Ascending aorta (tissue), 2 donors: ENCODE results near the gene IL20. TPM values are rescaled to one million over a fixed set of nuclear protein-coding genes. Genes with fewer than 3 reads are reported as not detected.

Experiments used
- DNase-seq, 2 donors: peaks; one replicate each; pipeline ENCODE4 v3.0.0-alpha.2; 2019; ENCODE audit warnings: low spot score in 2 of 2
- H3K27ac ChIP-seq, 2 donors: fragments of 200-600 bp; sonication (generic); one replicate each; pipeline ENCODE4 v1.5.1; 2016 to 2017; ENCODE audit warnings: mild to moderate bottlenecking in 1 of 2
- H3K27me3 ChIP-seq: fragments of 200-600 bp; sonication (generic); one replicate; pipeline ENCODE4 v1.5.1; 2017
- H3K36me3 ChIP-seq, 2 donors: fragments of 200-600 bp; sonication (generic); one replicate each; pipeline ENCODE4 v1.5.1; 2016
- H3K4me1 ChIP-seq, 2 donors: fragments of 200-600 bp; sonication (generic); one replicate each; pipeline ENCODE4 v1.5.1; 2016 to 2017; ENCODE audit warnings: mild to moderate bottlenecking in 1 of 2
- H3K4me3 ChIP-seq, 2 donors: fragments of 200-600 bp; sonication (generic); one replicate each; pipeline ENCODE4 v1.5.1; 2016 to 2017; ENCODE audit warnings: mild to moderate bottlenecking in 1 of 2
- H3K9me3 ChIP-seq, 2 donors: fragments of 200-600 bp; sonication (generic); one replicate each; pipeline ENCODE4 v1.5.1; 2016
- CTCF ChIP-seq, 3 experiments: fragments of 200-600 bp in 2 of 3; fragments of 450-650 bp in 1 of 3; sonication (generic) in 2 of 3; IDR thresholded peaks; one replicate each; pipeline ENCODE4 v1.5.1; 2016 to 2019; ENCODE audit warnings: antibody characterized with exemption in 3 of 3, mild to moderate bottlenecking in 1 of 3, moderate library complexity in 1 of 3
- intact Hi-C: fragments of 100-400 bp; cut with DNase I; formaldehyde crosslinking; loops from one replicate; pipeline ENCODE4 v1.15.1; 2023
- total RNA-seq: library from RNA; depleted of rRNA; stranded (reverse); fragments of >200 nt; gene quantifications from one replicate; pipeline ENCODE4 v1.1.0, GENCODE V29; 2016

IL20 gene
- total RNA-seq, 1 donor from 2014 or later: not detected

GRCh38 chr1:206909883-206910318, 44.5 kb downstream of the IL20 start:
- Histone ChIP-seq H3K4me1 (peaks cover 0 to 10% of the 10 kb centered on the region in 2 donors), H3K27ac (no peak overlapping the region), H3K4me3 (peak overlapping the region; percentile 55 to 65), H3K9me3 (no peaks in the 10 kb centered on the region), H3K36me3 (no peaks in the 10 kb centered on the region), H3K27me3 (peaks cover 10% of the 10 kb centered on the region)
- intact Hi-C loops: loop anchor here (5.0 to 10.0 kb wide), 5 partner anchors 145 to 433 kb away; partner anchors contain the start of genes EIF2D, PFKFB2 and YOD1
- DNase-seq: no peak
- TF ChIP-seq CTCF (IDR thresholded peaks at IDR 0.05): no peak

- peak; percentile 60 to 80 (median 66) for TF ChIP-seq CTCF (IDR thresholded peaks at IDR 0.05)
- intact Hi-C loops: loop anchor here (5.0 to 10.0 kb wide), 5 partner anchors 144 to 434 kb away; partner anchors contain the start of genes EIF2D, PFKFB2 and YOD1
- Histone ChIP-seq H3K9me3 (no peaks in the 10 kb centered on the region), H3K4me1 (peaks cover 0 to 10% of the 10 kb centered on the region in 2 donors), H3K27ac (no peak overlapping the region), H3K4me3 (no peak overlapping the region), H3K27me3 (peaks cover 10% of the 10 kb centered on the region), H3K36me3 (no peaks in the 10 kb centered on the region)
- no peak for DNase-seq
Observed at GRCh38 chr1:206911064-206911663, 45.7 kb downstream of the IL20 start.

GRCh38 chr1:206912445-206913095, 47.1 kb downstream of the IL20 start:
- no peaks in the 10 kb centered on the region for H3K36me3 ChIP-seq
- no peak overlapping the region for H3K27ac ChIP-seq
- peaks cover 0 to 10% of the 10 kb centered on the region in 2 donors for H3K4me1 ChIP-seq
- H3K4me3 ChIP-seq: no peak overlapping the region
- H3K9me3 ChIP-seq: no peaks in the 10 kb centered on the region
- DNase-seq: peak in 1 of 2 donors; percentile 79
- peaks cover 10% of the 10 kb centered on the region for H3K27me3 ChIP-seq
- peak; percentile 72 to 82 (median 78) for TF ChIP-seq CTCF (IDR thresholded peaks at IDR 0.05)
- intact Hi-C loops: loop anchor here (1.0 to 10.0 kb wide), 6 partner anchors 142 to 435 kb away; partner anchors contain the start of genes DYRK3, EIF2D, PFKFB2 and YOD1

- no peak for DNase-seq
Observed at GRCh38 chr1:206913766-206914537, 48.5 kb downstream of the IL20 start.

More at GRCh38 chr1:206913766-206914537, 48.5 kb downstream of the IL20 start:
- intact Hi-C loops: loop anchor here (5.0 to 10.0 kb wide), 5 partner anchors 141 to 437 kb away; partner anchors contain the start of genes EIF2D, PFKFB2 and YOD1
- H3K27ac ChIP-seq: no peak overlapping the region
- no peak overlapping the region for H3K4me3 ChIP-seq
- H3K9me3 ChIP-seq: no peaks in the 10 kb centered on the region
- peaks cover 0 to 10% of the 10 kb centered on the region in 2 donors for H3K4me1 ChIP-seq
- peaks cover 10% of the 10 kb centered on the region for H3K27me3 ChIP-seq
- TF ChIP-seq CTCF (IDR thresholded peaks at IDR 0.05): no peak
- H3K36me3 ChIP-seq: no peaks in the 10 kb centered on the region
